ENCODE data around the gene KAZN. TPM values are rescaled to one million over a fixed set of nuclear protein-coding genes. Genes with fewer than 3 reads are reported as not detected.

The KAZN gene
- polyA plus RNA-seq, 2 of the 4 experiments (the other 2 are of a cell fraction), result 1.3 to 1.9 TPM

- TF ChIP-seq FOSL2 (IDR thresholded peaks at IDR 0.05), result no peak
- no peak for TF ChIP-seq FOSL2 (CRISPR knock-in tag; IDR thresholded peaks at IDR 0.05)
- no peak for TF ChIP-seq JUN (IDR thresholded peaks at IDR 0.05)
- TF ChIP-seq RNF2 (IDR thresholded peaks at IDR 0.05; ENCODE audit: borderline replicate concordance, low read depth), result no peak
Measured at GRCh38 chr1:14844923-14845617, 246.6 kb downstream of the KAZN start (continued).

GRCh38 chr1:14845851-14846250 lies 247.4 kb downstream of the KAZN start:
- no peak overlapping the region for H3K27ac ChIP-seq
- no peak overlapping the region for H3K4me2 ChIP-seq
- H3K4me3 ChIP-seq, result no peak overlapping the region
- H3K9me3 ChIP-seq, result peaks cover 13% of the 10 kb centered on the region; the same call in 1 of the 3 replicates
- no peaks in the 10 kb centered on the region for H3K4me1 ChIP-seq
- WGBS (ENCODE audit: missing lambda C conversion rate), result 2% methylated on average over 4 of the region's 5 CpGs
- no peak for ATAC-seq
- no peak for DNase-seq (ENCODE audit: low read depth in 1 of 2, low spot score in 1 of 2)
- CTCF ChIA-PET, result no interaction called here
- no peak for FAIRE-seq
- POLR2A ChIA-PET, result no interaction called here
- TF ChIP-seq FOSB (CRISPR knock-in tag; IDR thresholded peaks at IDR 0.05), result no peak
- TF ChIP-seq SMC3 (IDR thresholded peaks at IDR 0.05), result no peak

GRCh38 chr1:14846688-14847087 lies 248.2 kb downstream of the KAZN start:
- WGBS (ENCODE audit: missing lambda C conversion rate), result 4% methylated on average over 3 of the region's 4 CpGs
- TF ChIP-seq TP53 (CRISPR knock-in tag; IDR thresholded peaks at IDR 0.05), result no peak
- no peak for TF ChIP-seq FOXS1 (CRISPR knock-in tag; IDR thresholded peaks at IDR 0.05)
- no peak for TF ChIP-seq EP300 (IDR thresholded peaks at IDR 0.05)
- no peak for TF ChIP-seq MYC (IDR thresholded peaks at IDR 0.05; ENCODE audit: borderline replicate concordance, low read length)
- no peak for TF ChIP-seq ZFP36 (IDR thresholded peaks at IDR 0.05; ENCODE audit: borderline replicate concordance, partially characterized antibody)
- no peak for TF ChIP-seq GATA3 (IDR thresholded peaks at IDR 0.05; ENCODE audit: borderline replicate concordance)
- TF ChIP-seq ZSCAN20 (CRISPR knock-in tag; IDR thresholded peaks at IDR 0.05), result no peak
- TF ChIP-seq NFE2L2 (conservative IDR thresholded peaks at IDR 0.05; ENCODE audit: low read length), result no peak
- TF ChIP-seq HDAC2 (IDR thresholded peaks at IDR 0.05), result no peak
- TF ChIP-seq BCL3 (IDR thresholded peaks at IDR 0.05), result no peak
- no peak for TF ChIP-seq CHD4 (IDR thresholded peaks at IDR 0.05; ENCODE audit: borderline replicate concordance)
- no peak for TF ChIP-seq PBX3 (IDR thresholded peaks at IDR 0.05)
- TF ChIP-seq KDM5A (IDR thresholded peaks at IDR 0.05), result no peak
- TF ChIP-seq USF2 (IDR thresholded peaks at IDR 0.05), result no peak
- CTCF ChIA-PET, result no interaction called here
- no peak for ATAC-seq
- H3K4me3 ChIP-seq, result no peak overlapping the region
- H3K4me1 ChIP-seq, result no peaks in the 10 kb centered on the region
- no peak overlapping the region for H3K4me2 ChIP-seq
- peaks cover 10% of the 10 kb centered on the region; the same call in 1 of the 3 replicates for H3K9me3 ChIP-seq
- POLR2A ChIA-PET, result no interaction called here
- DNase-seq (ENCODE audit: low read depth in 1 of 2, low spot score in 1 of 2), result no peak
- no peak for FAIRE-seq
- H3K27ac ChIP-seq, result no peak overlapping the region

- no peak for ATAC-seq
- no peak overlapping the region for H3K4me3 ChIP-seq
- TF ChIP-seq EHMT2 (IDR thresholded peaks at IDR 0.05; ENCODE audit: low read depth) (no peak), TFCP2L1 (CRISPR knock-in tag; IDR thresholded peaks at IDR 0.05) (no peak), POLR2AphosphoS2 (conservative IDR thresholded peaks at IDR 0.05; ENCODE audit: low read length) (no peak), ZFP36 (IDR thresholded peaks at IDR 0.05; ENCODE audit: borderline replicate concordance, partially characterized antibody) (no peak), RFX5 (IDR thresholded peaks at IDR 0.05) (no peak), GATA3 (IDR thresholded peaks at IDR 0.05; ENCODE audit: borderline replicate concordance) (no peak), E2F6 (IDR thresholded peaks at IDR 0.05; ENCODE audit: borderline replicate concordance, low read depth) (no peak), CEBPB (IDR thresholded peaks at IDR 0.05) (no peak), CTCF (IDR thresholded peaks at IDR 0.05) (no peak), NR3C1 (IDR thresholded peaks at IDR 0.05) (no peak), POLR2A (IDR thresholded peaks at IDR 0.05; ENCODE audit: low read length) (no peak), EHF (CRISPR knock-in tag; IDR thresholded peaks at IDR 0.05) (no peak)
Measured at GRCh38 chr1:14848203-14848602, 249.7 kb downstream of the KAZN start.

More at GRCh38 chr1:14848203-14848602, 249.7 kb downstream of the KAZN start:
- H3K27ac ChIP-seq, result no peak overlapping the region
- DNase-seq (ENCODE audit: low read depth in 1 of 2, low spot score in 1 of 2) (no peak), FAIRE-seq (no peak)
- no peak overlapping the region for H3K4me2 ChIP-seq
- CTCF ChIA-PET, result interaction anchor here (0.6 kb wide), 1 partner anchor 241 kb away, joined by 3 read pairs; no protein-coding TSS in a partner anchor
- no peaks in the 10 kb centered on the region for H3K9me3 ChIP-seq
- no peaks in the 10 kb centered on the region for H3K4me1 ChIP-seq
- WGBS (ENCODE audit: missing lambda C conversion rate), result 23% methylated on average over 6 of the region's 6 CpGs
- POLR2A ChIA-PET, result no interaction called here

Data from A549 (cell line).